GM18861 (cell line): ENCODE results near the gene PCDHB10.
"Not testable (repeated sequence)": the region's sequence is repeated elsewhere in the genome, so short reads cannot be mapped to it uniquely, and the experiment has no call there.

ENCODE experiments used
- ATAC-seq: cut with Tn5 transposase; IDR thresholded peaks from one replicate; pipeline ENCODE4 v1.9.1; 2021; ENCODE audit not compliant: unreplicated experiment

Gene PCDHB10

DNA sequence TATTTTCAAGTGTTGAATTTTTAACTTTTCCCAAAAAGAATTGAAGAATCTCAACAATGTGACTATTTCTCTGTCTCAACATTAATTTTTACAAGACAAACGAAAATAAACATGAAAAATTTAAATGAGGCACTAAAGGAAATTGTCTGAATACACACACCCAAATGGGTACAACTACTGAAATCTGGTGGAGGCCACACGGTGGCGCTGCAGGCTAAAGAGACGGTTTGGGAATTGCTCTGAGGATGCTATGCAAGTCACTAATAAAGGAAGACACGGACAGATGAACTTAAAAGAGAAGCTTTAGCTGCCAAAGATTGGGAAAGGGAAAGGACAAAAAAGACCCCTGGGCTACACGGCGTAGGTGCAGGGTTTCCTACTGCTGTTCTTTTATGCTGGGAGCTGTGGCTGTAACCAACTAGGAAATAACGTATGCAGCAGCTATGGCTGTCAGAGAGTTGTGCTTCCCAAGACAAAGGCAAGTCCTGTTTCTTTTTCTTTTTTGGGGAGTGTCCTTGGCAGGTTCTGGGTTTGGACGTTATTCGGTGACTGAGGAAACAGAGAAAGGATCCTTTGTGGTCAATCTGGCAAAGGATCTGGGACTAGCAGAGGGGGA lies at the start of gene PCDHB10:
Gene PCDHB10, plus strand, starts transcription at position 244 of the 616 bp plus-strand sequence. Its CDS starts 200 bp downstream, at position 444.
- ATAC-seq = no peak

DNA sequence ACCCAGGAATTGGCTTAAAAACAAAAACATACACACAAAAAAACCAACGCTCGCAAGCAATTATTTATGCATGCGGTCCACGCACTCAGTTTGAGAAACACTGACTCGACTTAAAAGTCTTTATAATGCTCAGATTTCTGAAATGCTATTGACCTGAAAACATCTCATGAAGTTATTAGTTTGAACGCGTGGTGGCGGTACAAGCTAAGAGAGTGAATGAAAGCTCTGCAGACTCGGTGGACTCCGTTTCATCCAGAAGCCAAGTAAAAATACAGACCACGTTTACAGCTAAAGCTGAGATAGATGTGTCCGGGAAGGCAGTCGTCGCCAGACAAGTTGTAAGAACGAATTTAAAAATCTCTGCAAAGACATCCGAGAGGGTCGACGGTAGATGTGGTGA lies 42.3 kb upstream of the PCDHB10 start, which contains the start of gene PCDHB6:
Gene PCDHB6, plus strand, starts transcription at position 246 of the 400 bp plus-strand sequence. CDS start 201 bp downstream, outside the sequence.
- ATAC-seq = no peak

DNA sequence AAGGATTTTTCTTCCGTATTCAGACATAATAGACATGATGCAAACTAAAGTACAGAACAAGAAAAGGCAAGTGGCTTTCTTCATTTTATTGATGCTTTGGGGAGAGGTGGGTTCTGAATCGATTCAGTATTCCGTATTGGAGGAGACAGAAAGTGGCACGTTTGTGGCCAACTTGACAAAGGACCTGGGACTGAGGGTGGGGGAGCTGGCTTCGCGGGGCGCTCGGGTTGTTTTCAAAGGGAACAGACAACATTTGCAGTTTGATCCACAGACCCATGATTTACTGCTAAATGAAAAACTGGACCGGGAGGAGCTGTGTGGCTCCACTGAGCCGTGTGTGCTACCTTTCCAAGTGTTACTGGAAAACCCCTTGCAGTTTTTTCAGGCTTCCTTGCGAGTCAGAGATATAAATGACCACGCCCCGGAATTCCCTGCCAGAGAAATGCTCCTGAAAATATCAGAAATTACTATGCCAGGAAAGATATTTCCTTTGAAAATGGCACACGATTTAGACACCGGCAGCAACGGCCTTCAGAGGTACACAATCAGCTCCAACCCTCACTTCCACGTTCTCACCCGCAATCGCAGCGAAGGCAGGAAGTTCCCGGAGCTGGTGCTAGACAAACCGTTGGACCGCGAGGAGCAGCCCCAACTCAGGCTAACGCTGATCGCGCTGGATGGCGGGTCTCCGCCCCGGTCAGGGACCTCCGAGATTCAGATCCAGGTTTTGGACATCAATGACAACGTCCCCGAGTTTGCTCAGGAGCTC lies 41.7 kb upstream of the PCDHB10 start:
- ATAC-seq = no peak

DNA sequence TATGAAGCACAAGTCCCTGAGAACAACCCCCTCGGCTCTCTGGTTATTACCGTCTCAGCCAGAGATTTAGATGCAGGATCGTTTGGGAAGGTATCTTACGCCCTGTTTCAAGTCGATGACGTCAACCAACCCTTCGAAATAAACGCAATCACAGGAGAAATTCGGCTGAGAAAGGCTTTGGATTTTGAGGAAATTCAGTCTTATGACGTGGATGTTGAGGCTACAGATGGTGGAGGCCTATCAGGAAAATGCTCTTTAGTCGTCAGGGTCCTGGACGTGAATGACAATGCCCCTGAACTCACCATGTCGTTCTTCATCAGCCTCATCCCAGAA lies 41.2 kb upstream of the PCDHB10 start:
- no peak for ATAC-seq

DNA sequence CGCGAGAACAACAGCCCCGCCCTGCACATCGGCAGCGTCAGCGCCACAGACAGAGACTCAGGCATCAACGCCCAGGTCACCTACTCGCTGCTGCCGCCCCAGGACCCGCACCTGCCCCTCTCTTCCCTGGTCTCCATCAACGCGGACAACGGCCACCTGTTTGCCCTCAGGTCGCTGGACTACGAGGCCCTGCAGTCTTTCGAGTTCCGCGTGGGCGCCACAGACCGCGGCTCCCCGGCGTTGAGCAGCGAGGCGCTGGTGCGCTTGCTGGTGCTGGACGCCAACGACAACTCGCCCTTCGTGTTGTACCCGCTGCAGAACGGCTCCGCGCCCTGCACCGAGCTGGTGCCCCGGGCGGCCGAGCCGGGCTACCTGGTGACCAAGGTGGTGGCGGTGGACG lies 40.5 kb upstream of the PCDHB10 start:
- ATAC-seq = not testable (repeated sequence)

DNA sequence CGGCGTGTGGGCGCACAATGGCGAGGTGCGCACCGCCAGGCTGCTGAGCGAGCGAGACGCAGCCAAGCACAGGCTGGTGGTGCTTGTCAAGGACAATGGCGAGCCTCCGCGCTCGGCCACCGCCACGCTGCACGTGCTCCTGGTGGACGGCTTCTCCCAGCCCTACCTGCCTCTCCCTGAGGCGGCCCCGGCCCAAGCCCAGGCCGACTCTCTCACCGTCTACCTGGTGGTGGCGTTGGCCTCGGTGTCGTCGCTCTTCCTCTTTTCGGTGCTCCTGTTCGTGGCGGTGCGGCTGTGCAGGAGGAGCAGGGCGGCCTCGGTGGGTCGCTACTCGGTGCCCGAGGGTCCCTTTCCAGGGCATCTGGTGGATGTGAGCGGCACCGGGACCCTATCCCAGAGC lies 40.1 kb upstream of the PCDHB10 start:
- not testable (repeated sequence) for ATAC-seq

DNA sequence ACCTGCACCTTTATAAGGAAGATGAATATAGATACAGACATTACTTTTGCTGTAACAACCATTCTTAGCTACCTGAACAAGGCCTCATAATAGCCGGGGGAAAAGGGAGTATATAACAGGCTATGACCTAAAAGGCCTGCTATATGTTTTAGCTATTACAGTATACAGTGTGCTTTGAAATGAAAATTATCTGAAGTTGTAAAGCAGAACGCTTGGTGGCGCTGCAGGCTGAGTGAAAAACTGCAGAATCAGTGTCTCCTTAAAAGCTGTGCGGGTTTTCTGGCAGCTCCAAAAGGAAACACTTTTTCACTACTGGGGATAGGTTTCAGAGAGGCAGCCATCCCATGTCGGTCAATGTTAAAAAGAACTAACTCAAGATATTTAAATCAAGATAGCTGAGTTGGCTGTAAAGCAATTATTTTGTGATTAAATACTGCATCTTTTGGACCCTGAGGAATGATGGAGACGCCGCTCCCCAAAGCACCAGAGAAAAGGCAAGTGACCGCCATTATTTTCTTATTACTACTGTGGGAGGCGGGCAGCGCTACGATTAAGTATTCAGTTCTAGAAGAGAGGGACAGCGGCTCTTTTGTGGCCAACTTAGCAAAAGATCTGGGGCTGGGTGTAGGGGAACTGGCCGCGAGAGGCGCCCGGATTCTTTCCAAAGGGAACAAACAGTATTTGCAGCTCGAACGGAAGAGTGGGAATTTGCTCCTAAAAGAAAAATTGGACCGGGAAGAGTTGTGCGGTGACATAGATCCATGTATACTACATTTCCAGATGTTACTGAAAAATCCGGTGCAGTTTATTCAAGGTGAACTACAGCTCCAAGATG lies 36.4 kb upstream of the PCDHB10 start:
- ATAC-seq = no peak

DNA sequence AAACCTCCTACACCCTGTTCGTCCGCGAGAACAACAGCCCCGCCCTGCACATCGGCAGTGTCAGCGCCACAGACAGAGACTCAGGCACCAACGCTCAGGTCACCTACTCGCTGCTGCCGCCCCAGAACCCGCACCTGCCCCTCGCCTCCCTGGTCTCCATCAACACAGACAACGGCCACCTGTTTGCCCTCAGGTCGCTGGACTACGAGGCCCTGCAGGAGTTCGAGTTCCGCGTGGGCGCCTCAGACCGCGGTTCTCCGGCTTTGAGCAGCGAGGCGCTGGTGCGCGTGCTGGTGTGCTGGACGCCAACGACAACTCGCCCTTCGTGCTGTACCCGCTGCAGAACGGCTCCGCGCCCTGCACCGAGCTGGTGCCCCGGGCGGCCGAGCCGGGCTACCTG lies 34.8 kb upstream of the PCDHB10 start:
- ATAC-seq = not testable (repeated sequence)

DNA sequence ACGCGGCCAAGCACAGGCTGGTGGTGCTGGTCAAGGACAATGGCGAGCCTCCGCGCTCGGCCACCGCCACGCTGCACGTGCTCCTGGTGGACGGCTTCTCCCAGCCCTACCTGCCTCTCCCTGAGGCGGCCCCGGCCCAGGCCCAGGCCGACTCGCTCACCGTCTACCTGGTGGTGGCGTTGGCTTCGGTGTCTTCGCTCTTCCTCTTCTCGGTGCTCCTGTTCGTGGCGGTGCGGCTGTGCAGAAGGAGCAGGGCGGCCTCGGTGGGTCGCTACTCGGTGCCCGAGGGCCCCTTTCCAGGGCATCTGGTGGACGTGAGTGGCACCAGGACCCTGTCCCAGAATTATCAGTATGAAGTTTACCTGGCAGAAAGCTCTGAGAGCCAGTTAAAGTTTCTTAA lies 34.3 kb upstream of the PCDHB10 start:
- not testable (repeated sequence) for ATAC-seq

DNA sequence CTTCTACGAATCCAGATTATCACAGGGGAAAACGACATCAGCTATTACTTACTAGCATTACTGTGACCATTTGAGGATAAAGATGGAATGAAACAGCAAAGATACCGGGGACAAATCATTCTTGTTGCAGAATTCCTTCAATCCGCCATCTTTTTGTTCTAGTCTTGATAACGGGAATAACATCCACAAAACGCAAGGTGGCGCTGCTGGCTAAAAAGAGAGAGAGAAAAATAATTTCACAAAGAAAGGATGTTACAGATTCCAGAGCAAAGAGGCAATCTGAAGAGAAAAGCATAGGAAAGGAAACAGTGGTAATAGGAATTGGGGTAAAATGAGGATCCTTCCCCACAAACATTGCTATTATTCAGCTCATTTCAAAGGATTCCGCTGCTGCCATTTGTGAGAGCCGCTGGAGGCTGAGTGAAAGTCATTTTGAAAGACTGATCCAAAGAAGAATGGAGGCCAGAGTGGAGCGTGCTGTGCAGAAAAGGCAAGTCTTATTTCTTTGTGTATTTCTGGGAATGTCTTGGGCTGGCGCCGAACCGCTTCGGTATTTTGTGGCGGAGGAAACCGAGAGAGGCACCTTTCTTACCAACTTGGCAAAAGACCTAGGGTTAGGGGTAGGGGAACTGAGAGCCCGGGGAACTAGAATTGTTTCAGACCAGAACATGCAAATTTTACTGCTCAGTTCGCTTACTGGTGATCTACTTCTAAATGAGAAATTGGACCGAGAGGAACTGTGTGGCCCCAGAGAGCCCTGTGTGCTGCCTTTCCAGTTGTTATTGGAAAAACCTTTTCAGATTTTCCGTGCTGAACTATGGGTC lies 19.6 kb upstream of the PCDHB10 start, which contains the start of gene PCDHB7:
Gene PCDHB7, plus strand, starts transcription at position 264 of the 824 bp plus-strand sequence. Its CDS starts 192 bp downstream, at position 456.
- no peak for ATAC-seq

DNA sequence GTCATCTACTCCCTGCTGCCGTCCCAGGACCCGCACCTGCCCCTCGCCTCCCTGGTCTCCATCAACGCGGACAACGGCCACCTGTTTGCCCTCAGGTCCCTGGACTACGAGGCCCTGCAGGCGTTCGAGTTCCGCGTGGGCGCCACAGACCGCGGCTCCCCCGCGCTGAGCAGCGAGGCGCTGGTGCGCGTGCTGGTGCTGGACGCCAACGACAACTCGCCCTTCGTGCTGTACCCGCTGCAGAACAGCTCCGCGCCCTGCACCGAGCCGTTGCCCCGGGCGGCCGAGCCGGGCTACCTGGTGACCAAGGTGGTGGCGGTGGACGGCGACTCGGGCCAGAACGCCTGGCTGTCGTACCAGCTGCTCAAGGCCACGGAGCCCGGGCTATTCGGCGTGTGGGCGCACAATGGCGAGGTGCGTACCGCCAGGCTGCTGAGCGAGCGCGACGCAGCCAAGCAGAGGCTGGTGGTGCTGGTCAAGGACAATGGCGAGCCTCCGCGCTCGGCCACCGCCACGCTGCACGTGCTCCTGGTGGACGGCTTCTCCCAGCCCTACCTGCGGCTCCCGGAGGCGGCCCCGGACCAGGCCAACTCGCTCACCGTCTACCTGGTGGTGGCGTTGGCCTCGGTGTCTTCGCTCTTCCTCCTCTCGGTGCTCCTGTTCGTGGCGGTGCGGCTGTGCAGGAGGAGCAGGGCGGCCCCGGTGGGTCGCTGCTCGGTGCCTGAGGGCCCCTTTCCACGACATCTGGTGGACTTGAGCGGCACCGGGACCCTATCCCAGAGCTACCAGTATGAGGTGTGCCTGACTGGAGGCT lies 17.7 kb upstream of the PCDHB10 start:
- not testable (repeated sequence) for ATAC-seq

DNA sequence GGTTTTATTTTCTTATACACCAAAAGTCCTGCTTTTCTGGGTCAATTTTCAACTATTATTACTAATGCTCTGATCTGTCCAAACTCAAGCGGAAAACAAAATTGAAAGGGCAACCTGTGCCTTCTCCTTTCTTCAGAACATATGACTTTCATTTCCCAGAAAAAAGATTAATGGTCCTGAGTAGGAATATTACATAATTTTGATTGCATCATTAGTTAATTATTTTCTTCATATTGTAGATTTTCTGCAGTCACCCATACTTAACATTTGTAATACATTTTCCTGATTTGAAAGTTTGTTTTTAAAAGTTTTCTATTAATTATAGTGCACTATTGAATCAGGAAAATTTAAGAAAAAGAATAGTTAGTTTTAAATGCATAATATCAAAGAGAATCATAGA lies 16.2 kb upstream of the PCDHB10 start:
- no peak for ATAC-seq

DNA sequence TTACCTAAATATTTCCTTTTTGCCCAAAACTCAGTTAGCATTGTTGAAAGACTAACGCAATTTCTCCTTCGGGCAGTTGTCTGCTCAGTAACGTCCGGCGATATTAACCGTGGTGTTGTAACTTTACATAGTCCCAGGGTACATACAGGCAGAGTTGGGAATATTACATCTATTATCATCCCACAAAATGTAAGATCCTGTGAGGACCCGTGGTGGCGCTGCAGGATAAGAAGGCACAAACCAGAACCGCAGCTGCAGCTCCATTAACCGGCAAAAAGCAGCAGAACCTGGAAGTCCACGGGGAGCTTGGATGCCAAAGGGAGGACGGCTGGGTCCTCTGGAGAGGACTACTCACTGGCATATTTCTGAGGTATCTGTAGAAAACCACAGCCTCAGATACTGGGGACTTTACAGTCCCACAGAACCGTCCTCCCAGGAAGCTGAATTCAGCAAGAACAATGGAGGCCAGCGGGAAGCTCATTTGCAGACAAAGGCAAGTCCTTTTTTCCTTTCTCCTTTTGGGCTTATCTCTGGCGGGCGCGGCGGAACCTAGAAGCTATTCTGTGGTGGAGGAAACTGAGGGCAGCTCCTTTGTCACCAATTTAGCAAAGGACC lies 14.5 kb upstream of the PCDHB10 start, which contains the start of gene PCDHB8:
Gene PCDHB8, plus strand, starts transcription at position 214 of the 615 bp plus-strand sequence. Its CDS starts 245 bp downstream, at position 459.
- ATAC-seq = not testable (repeated sequence)

DNA sequence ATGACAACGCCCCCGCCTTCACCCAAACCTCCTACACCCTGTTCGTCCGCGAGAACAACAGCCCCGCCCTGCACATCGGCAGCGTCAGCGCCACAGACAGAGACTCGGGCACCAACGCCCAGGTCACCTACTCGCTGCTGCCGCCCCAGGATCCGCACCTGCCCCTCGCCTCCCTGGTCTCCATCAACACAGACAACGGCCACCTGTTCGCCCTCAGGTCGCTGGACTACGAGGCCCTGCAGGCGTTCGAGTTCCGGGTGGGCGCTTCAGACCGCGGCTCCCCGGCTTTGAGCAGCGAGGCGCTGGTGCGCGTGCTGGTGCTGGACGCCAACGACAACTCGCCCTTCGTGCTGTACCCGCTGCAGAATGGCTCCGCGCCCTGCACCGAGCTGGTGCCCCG lies 12.8 kb upstream of the PCDHB10 start:
- ATAC-seq = not testable (repeated sequence)

DNA sequence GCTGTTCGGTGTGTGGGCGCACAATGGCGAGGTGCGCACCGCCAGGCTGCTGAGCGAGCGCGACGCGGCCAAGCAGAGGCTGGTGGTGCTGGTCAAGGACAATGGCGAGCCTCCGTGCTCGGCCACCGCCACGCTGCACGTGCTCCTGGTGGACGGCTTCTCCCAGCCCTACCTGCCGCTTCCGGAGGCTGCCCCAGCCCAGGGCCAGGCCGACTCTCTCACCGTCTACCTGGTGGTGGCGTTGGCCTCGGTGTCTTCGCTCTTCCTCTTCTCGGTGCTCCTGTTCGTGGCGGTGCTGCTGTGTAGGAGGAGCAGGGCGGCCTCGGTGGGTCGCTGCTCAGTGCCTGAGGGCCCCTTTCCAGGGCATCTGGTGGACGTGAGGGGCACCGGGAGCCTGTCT lies 12.3 kb upstream of the PCDHB10 start:
- ATAC-seq = not testable (repeated sequence)

DNA sequence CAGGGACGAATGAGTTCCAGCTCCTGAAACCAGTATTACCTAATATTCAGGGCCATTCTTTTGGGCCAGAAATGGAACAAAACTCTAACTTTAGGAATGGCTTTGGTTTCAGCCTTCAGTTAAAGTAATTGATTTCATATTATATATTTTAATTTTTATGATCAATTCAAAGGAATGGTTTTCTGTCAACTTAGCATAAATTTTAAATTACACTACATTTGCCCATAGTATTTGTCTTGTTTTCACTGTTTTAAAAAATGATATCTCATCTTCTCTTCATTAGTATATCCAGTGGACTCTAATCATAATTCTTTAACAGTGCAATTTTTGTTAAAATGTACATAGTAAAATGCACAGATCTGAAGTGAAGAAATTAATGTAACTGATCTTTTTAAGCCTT lies 11.8 kb upstream of the PCDHB10 start:
- ATAC-seq = no peak

DNA sequence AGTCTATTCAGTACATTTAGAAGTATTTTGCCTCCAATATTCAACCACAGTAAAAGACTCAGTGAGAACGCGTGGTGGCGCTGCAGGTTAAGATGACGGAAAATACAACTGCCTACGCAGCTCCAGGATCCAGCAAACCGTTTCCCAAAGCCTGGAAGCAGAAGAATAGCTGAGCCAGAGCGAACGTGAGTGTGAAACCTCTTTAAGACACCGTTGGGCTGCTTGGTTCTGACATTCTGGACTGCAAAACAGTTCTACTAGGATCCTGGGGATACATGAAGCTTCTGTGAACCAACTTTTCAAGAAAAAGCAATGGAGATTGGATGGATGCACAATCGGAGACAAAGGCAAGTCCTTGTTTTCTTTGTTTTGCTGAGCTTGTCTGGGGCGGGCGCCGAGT lies 9.9 kb upstream of the PCDHB10 start, which contains the start of gene PCDHB16:
Gene PCDHB16, plus strand, starts transcription at position 140 of the 400 bp plus-strand sequence. Its CDS starts 173 bp downstream, at position 313.
- ATAC-seq = no peak

DNA sequence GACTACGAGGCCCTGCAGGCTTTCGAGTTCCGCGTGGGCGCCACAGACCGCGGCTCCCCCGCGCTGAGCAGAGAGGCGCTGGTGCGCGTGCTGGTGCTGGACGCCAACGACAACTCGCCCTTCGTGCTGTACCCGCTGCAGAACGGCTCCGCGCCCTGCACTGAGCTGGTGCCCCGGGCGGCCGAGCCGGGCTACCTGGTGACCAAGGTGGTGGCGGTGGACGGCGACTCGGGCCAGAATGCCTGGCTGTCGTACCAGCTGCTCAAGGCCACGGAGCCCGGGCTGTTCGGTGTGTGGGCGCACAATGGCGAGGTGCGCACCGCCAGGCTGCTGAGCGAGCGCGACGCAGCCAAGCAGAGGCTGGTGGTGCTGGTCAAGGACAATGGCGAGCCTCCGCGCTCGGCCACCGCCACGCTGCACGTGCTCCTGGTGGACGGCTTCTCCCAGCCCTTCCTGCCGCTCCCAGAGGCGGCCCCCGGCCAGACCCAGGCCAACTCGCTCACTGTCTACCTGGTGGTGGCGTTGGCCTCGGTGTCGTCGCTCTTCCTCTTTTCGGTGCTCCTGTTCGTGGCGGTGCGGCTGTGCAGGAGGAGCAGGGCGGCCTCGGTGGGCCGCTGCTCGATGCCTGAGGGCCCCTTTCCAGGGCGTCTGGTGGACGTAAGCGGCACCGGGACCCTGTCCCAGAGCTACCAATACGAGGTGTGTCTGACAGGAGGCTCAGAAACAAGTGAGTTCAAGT lies 7.9 kb upstream of the PCDHB10 start:
- not testable (repeated sequence) for ATAC-seq
